Activated T-helper 1 cell treated with anti-CD3 and anti-CD28 coated beads, Interleukin-12 subunit alpha, Interleukin-12 subunit beta, Interleukin-2, Interleukin-4 antibody, amounts not matched to agents 30 ng/mL and 10 ng/mL and 1 ng/mL, durations not matched to agents 14 hours and 24 hours and 36 hours (primary cell): ENCODE results near the gene RABL3. TPM values are rescaled to one million over a fixed set of nuclear protein-coding genes. Genes with fewer than 3 reads are reported as not detected.
A peak's percentile ranks its signal among the peaks of the same experiment; 100 is the strongest.
"Not testable (repeated sequence)": the region's sequence is repeated elsewhere in the genome, so short reads cannot be mapped to it uniquely, and the experiment has no call there.

Source experiments
- DNase-seq: peaks from one replicate; pipeline ENCODE4 v3.0.0; 2021; ENCODE audit warnings: low spot score
- H3K27ac Mint-ChIP-seq: one replicate; pipeline ENCODE4 v1.8.0; 2021; ENCODE audit warnings: mild to moderate bottlenecking, mixed read lengths
- H3K27me3 Mint-ChIP-seq: one replicate; pipeline ENCODE4 v1.8.0; 2022; ENCODE audit warnings: mild to moderate bottlenecking, moderate library complexity, mixed read lengths; ENCODE audit not compliant: insufficient read depth
- H3K36me3 Mint-ChIP-seq: one replicate; pipeline ENCODE4 v1.8.0; 2021; ENCODE audit warnings: low read depth, mixed read lengths
- H3K4me1 Mint-ChIP-seq: one replicate; pipeline ENCODE4 v1.8.0; 2021; ENCODE audit warnings: low read depth, mixed read lengths
- H3K4me3 Mint-ChIP-seq: one replicate; pipeline ENCODE4 v1.8.0; 2021; ENCODE audit warnings: mild to moderate bottlenecking, moderate library complexity, mixed read lengths
- H3K9me3 Mint-ChIP-seq: one replicate; pipeline ENCODE4 v1.8.0; 2021; ENCODE audit warnings: mixed read lengths
- intact Hi-C: fragments of 100-400 bp; cut with micrococcal nuclease; formaldehyde crosslinking; loops from one replicate; pipeline ENCODE4 v1.15.1; 2024
- total RNA-seq: library from RNA; stranded (reverse); gene quantifications from 2 replicates; pipeline ENCODE4 v1.2.3, GENCODE V29; 2022

The RABL3 gene
- total RNA-seq, 1 donor from 2014 or later, result 24.3 TPM

GRCh38 chr3:120678331-120678947 lies 63.9 kb downstream of the RABL3 start:
- Mint-ChIP-seq H3K27me3 (no peaks in the 10 kb centered on the region), H3K36me3 (no peaks in the 10 kb centered on the region), H3K4me3 (peak overlapping the region; percentile 31), H3K9me3 (no peaks in the 10 kb centered on the region), H3K4me1 (peaks cover 10% of the 10 kb centered on the region), H3K27ac (no peak overlapping the region)
- intact Hi-C loops, result no loop called here
- DNase-seq, result no peak

GRCh38 chr3:120677193-120677592 lies 65.1 kb downstream of the RABL3 start:
- DNase-seq, H3K27ac Mint-ChIP-seq, H3K36me3 Mint-ChIP-seq, intact Hi-C loops, H3K4me3 Mint-ChIP-seq, H3K27me3 Mint-ChIP-seq, H3K9me3 Mint-ChIP-seq: not testable (repeated sequence)
- peaks cover 10% of the 10 kb centered on the region for H3K4me1 Mint-ChIP-seq

GRCh38 chr3:120673116-120673515 lies 69.2 kb downstream of the RABL3 start:
- Mint-ChIP-seq H3K27me3 (no peaks in the 10 kb centered on the region), H3K4me1 (peaks cover under 1% of the 10 kb centered on the region), H3K36me3 (no peaks in the 10 kb centered on the region), H3K27ac (no peak overlapping the region), H3K9me3 (no peaks in the 10 kb centered on the region), H3K4me3 (no peak overlapping the region)
- no peak for DNase-seq
- intact Hi-C loops, result no loop called here

GRCh38 chr3:120670576-120670975 lies 71.7 kb downstream of the RABL3 start:
- Mint-ChIP-seq H3K27ac (no peak overlapping the region), H3K36me3 (no peaks in the 10 kb centered on the region), H3K27me3 (no peaks in the 10 kb centered on the region), H3K4me1 (no peaks in the 10 kb centered on the region), H3K9me3 (no peaks in the 10 kb centered on the region), H3K4me3 (no peak overlapping the region)
- intact Hi-C loops, result no loop called here
- no peak for DNase-seq

GRCh38 chr3:120664926-120665325 lies 77.4 kb downstream of the RABL3 start:
- intact Hi-C loops, result no loop called here
- Mint-ChIP-seq H3K9me3 (no peaks in the 10 kb centered on the region), H3K27me3 (peaks cover 8% of the 10 kb centered on the region), H3K4me3 (no peak overlapping the region), H3K36me3 (no peaks in the 10 kb centered on the region), H3K4me1 (no peaks in the 10 kb centered on the region), H3K27ac (no peak overlapping the region)
- DNase-seq, result no peak

GRCh38 chr3:120661945-120662344 lies 80.4 kb downstream of the RABL3 start:
- no peak overlapping the region for H3K4me3 Mint-ChIP-seq
- H3K4me1 Mint-ChIP-seq, result no peaks in the 10 kb centered on the region
- intact Hi-C loops, result no loop called here
- H3K9me3 Mint-ChIP-seq, result no peaks in the 10 kb centered on the region
- no peak for DNase-seq
- no peak overlapping the region for H3K27ac Mint-ChIP-seq
- peaks cover 8% of the 10 kb centered on the region for H3K27me3 Mint-ChIP-seq
- no peaks in the 10 kb centered on the region for H3K36me3 Mint-ChIP-seq

- H3K4me3 Mint-ChIP-seq, result no peak overlapping the region
- no peak overlapping the region for H3K27ac Mint-ChIP-seq
- DNase-seq, result no peak
- no peaks in the 10 kb centered on the region for H3K9me3 Mint-ChIP-seq
- intact Hi-C loops, result no loop called here
- H3K27me3 Mint-ChIP-seq, result peaks cover 8% of the 10 kb centered on the region
- H3K4me1 Mint-ChIP-seq, result no peaks in the 10 kb centered on the region
- H3K36me3 Mint-ChIP-seq, result no peaks in the 10 kb centered on the region
Observed at GRCh38 chr3:120661106-120661905, 81.0 kb downstream of the RABL3 start.

- intact Hi-C loops, result no loop called here
- Mint-ChIP-seq H3K27ac (no peak overlapping the region), H3K27me3 (peaks cover 8% of the 10 kb centered on the region), H3K36me3 (no peaks in the 10 kb centered on the region), H3K9me3 (no peaks in the 10 kb centered on the region), H3K4me1 (no peaks in the 10 kb centered on the region), H3K4me3 (no peak overlapping the region)
- no peak for DNase-seq
Observed at GRCh38 chr3:120659834-120660233, 82.5 kb downstream of the RABL3 start.

- no peak for DNase-seq
- no peaks in the 10 kb centered on the region for H3K9me3 Mint-ChIP-seq
- no peaks in the 10 kb centered on the region for H3K36me3 Mint-ChIP-seq
- no peak overlapping the region for H3K27ac Mint-ChIP-seq
- H3K4me3 Mint-ChIP-seq, result no peak overlapping the region
- intact Hi-C loops, result no loop called here
- H3K27me3 Mint-ChIP-seq, result peaks cover 8% of the 10 kb centered on the region
- no peaks in the 10 kb centered on the region for H3K4me1 Mint-ChIP-seq
Observed at GRCh38 chr3:120659285-120659684, 83.0 kb downstream of the RABL3 start.

GRCh38 chr3:120652896-120653545 lies 89.3 kb downstream of the RABL3 start:
- H3K27me3 Mint-ChIP-seq, result no peaks in the 10 kb centered on the region
- DNase-seq, result no peak
- H3K27ac Mint-ChIP-seq, result no peak overlapping the region
- intact Hi-C loops, result no loop called here
- no peaks in the 10 kb centered on the region for H3K4me1 Mint-ChIP-seq
- no peaks in the 10 kb centered on the region for H3K36me3 Mint-ChIP-seq
- no peaks in the 10 kb centered on the region for H3K9me3 Mint-ChIP-seq
- no peak overlapping the region for H3K4me3 Mint-ChIP-seq

- no peak overlapping the region for H3K27ac Mint-ChIP-seq
- no peaks in the 10 kb centered on the region for H3K36me3 Mint-ChIP-seq
- no peaks in the 10 kb centered on the region for H3K9me3 Mint-ChIP-seq
- intact Hi-C loops, result no loop called here
- H3K4me3 Mint-ChIP-seq, result no peak overlapping the region
- no peaks in the 10 kb centered on the region for H3K27me3 Mint-ChIP-seq
- H3K4me1 Mint-ChIP-seq, result no peaks in the 10 kb centered on the region
- DNase-seq, result no peak
Observed at GRCh38 chr3:120652281-120652680, 90.0 kb downstream of the RABL3 start.

- DNase-seq, result no peak
- H3K4me3 Mint-ChIP-seq, result no peak overlapping the region
- intact Hi-C loops, result no loop called here
- H3K36me3 Mint-ChIP-seq, result no peaks in the 10 kb centered on the region
- H3K9me3 Mint-ChIP-seq, result no peaks in the 10 kb centered on the region
- H3K27me3 Mint-ChIP-seq, result no peaks in the 10 kb centered on the region
- H3K27ac Mint-ChIP-seq, result no peak overlapping the region
- no peaks in the 10 kb centered on the region for H3K4me1 Mint-ChIP-seq
Observed at GRCh38 chr3:120650311-120650710, 92.0 kb downstream of the RABL3 start.

GRCh38 chr3:120649830-120650233 lies 92.5 kb downstream of the RABL3 start:
- H3K9me3 Mint-ChIP-seq, result no peaks in the 10 kb centered on the region
- no peaks in the 10 kb centered on the region for H3K36me3 Mint-ChIP-seq
- intact Hi-C loops, result no loop called here
- no peaks in the 10 kb centered on the region for H3K4me1 Mint-ChIP-seq
- H3K27ac Mint-ChIP-seq, result no peak overlapping the region
- H3K27me3 Mint-ChIP-seq, result no peaks in the 10 kb centered on the region
- DNase-seq, result no peak
- H3K4me3 Mint-ChIP-seq, result no peak overlapping the region
